GM10266 (cell line): ENCODE measurements around the gene UBE2D2.

Experiments
- DNase-seq: peaks from one replicate; pipeline ENCODE4 v3.0.0; 2012; ENCODE audit errors: extremely low spot score
- TF ChIP-seq, protein P1 (sequence below): IDR thresholded peaks from 2 replicates; pipeline ENCODE4 v1.5.1; 2012; ENCODE audit warnings: mild to moderate bottlenecking, low read depth; ENCODE audit not compliant: control insufficient read depth, insufficient read depth; ENCODE audit errors: missing control alignments

UBE2D2 gene

DNA sequence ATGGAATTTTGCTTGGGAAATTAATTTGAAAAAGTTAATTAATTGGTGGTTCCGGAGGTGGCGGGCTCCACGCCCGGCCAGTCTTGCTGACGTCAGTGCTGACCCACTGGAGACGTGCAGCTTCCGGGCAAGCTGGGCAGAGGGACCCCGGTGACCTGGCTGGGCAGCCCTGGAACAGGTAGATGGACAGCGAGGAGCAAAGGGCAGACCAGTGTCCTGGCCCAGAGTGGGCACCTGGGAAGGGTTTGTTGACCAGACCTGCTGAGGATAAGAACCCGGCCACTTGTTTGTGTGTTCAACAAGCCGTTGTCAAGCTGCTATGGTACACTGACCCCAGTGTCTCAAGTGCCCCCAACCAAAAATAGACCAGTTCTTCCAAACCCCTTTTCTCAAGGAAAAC is 104.5 kb downstream of the UBE2D2 start:
- TF ChIP-seq, protein P1, sequence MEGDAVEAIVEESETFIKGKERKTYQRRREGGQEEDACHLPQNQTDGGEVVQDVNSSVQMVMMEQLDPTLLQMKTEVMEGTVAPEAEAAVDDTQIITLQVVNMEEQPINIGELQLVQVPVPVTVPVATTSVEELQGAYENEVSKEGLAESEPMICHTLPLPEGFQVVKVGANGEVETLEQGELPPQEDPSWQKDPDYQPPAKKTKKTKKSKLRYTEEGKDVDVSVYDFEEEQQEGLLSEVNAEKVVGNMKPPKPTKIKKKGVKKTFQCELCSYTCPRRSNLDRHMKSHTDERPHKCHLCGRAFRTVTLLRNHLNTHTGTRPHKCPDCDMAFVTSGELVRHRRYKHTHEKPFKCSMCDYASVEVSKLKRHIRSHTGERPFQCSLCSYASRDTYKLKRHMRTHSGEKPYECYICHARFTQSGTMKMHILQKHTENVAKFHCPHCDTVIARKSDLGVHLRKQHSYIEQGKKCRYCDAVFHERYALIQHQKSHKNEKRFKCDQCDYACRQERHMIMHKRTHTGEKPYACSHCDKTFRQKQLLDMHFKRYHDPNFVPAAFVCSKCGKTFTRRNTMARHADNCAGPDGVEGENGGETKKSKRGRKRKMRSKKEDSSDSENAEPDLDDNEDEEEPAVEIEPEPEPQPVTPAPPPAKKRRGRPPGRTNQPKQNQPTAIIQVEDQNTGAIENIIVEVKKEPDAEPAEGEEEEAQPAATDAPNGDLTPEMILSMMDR = no peak
- no peak for DNase-seq

DNA sequence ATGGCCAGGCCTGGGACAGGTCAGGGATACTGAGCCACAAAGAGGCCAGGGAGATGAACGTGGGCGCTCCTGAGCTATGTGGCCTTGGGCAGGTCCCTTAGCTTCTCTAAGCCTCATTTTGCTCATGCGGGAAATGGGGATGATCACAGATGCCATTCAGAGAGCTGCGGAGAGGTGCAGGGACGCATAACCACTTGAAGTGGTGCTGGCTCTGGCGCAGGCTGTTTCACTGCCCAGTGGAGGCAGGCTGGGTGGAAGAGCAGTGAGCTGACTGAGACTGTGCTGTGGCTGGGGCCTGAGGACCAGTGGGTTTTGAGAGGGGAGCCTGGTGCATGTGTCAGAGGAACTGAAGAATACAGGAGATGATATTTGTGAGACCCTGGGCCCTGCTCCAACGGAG is 105.4 kb downstream of the UBE2D2 start:
- TF ChIP-seq, protein P1 = no peak
- DNase-seq = no peak

DNA sequence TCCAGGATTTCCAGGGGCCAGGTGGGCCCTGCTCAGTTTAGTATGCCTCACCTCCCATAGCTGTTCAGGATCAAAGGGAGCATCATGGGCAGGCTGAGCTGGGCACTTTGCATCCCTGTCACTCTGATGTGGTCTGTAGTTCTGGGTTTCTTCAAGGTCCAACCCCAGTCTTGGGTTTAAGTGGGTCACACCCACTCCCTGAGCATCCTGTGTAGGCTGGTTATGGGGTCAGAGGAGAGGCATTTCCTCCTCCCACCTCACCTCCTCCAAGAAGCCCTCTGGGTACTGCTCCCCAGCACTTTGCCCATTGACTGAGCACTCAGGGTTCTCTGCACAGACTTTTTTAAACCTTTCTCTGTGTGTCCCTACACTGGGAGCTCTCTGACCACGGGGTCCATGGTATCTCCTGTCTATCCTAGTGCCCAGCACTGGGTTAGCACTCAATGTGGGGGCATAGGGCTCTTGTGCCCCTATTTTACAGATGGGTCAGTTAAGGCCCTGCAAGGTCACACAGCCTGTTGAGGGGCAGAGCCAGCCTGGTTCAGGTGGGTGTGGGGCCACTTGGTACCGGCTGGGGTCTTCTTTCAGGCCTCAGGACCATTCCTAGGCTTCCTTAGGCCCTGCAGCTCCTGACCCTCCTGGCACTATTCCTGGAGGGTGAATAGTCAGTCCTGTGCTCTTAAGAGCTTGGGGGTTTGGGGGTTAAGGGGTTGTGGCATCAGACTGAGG is 106.0 kb downstream of the UBE2D2 start:
- DNase-seq = no peak
- TF ChIP-seq, protein P1 = no peak

DNA sequence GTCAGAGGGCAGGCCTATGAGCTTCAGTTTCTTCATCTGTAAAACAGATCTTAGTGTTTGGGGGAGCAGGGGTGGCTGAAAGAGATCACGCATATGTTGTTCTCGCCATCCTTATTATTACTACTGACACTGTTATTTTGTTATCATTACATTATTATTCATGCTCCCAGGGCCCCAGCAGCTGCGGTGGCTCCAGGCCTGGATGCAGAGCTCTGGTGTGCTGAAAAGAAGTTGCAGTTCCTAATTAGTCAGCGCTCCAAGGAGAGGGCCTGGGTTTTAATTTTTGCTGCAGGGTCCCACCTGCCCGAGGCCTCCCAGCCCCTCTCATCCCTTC is 106.6 kb downstream of the UBE2D2 start:
- no peak for DNase-seq
- TF ChIP-seq, protein P1 = no peak

DNA sequence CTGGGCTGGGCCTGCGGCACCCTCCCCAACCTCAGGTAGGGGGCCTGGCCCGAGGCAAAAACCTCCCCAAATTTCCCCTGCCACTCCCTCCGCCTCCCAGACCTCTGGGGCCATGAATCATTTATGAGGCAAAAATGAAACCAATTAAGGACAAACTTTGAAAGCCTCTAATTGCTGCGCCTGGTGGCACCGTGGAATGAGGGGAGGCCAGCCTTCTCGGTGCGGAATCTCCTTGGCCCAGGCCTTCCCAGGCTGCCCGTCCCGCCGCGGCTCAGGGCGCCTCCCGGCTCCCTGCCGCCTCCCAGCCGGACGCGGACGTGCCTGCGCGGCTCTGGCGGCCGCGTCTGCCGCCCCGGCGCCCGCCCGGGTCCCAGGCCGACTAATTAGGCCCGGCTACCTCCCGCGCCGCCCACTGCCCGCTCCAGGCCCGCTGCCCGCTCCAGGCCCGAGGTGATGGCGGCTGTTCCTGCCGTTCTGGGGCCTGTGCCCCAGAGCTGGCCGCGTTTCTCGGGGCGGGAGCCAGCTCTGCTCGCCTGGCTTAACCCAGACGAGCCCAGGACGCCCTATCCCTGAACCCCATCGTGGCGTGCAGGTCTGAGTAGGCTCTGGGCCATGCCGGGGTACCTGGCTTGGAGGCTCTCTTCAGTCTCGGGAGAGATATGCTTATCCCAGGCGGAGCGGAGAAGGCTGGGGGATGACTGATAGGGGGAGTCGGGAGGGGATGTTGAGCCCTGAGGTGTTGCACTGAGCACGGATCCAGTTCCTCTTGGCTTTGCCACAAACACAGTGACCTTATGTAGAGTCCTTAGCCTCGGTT is 107.1 kb downstream of the UBE2D2 start:
- TF ChIP-seq, protein P1 = no peak
- DNase-seq = peak; percentile 73

DNA sequence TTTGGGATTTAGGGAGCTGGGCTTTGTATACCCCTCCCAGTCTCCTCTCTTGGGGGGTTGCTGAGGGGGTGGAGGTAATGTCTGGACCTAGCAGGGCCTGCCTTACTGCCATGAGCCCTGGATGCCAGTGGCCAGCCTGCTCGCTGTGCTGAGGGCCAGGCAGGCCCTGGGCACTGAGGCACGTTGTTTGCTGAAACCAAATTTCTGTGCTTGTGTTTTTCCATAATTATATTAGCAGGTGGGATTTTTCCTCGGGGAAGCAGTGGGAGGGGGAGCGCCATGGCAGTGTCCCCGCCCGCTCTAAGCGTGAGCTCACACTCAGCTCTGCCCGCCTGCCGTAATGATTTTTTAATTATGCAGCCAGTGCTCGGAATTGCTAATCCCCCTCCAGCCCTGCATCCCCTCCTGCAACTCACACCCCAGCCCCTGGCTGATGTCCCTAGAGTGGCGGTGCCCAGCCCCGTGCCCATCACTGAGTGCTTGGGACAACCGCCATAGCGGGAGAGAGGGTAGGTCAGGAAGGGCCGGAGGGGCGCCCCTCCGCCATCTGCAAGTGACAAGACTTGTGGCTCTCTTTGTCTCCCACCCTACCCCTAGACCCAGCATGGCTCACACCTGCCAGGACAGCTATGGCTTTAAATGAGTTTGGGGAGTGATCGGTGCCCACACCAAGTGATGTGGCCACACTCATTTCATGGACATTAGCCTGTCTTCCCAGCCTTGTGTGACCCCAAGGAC is 108.0 kb downstream of the UBE2D2 start:
- no peak for DNase-seq
- TF ChIP-seq, protein P1 = no peak
